Kidney (tissue), 14 donors: ENCODE data around the gene SP4. TPM values are rescaled to one million over a fixed set of nuclear protein-coding genes. Genes with fewer than 3 reads are reported as not detected.
A peak's percentile ranks its signal among the peaks of the same experiment; 100 is the strongest.
"Not testable (repeated sequence)": the region's sequence is repeated elsewhere in the genome, so short reads cannot be mapped to it uniquely, and the experiment has no call there.

Source experiments
- DNase-seq, 5 donors: peaks; one replicate each; pipeline ENCODE4 v3.0.0-alpha.2; 2013 to 2020
- FAIRE-seq: peaks from 2 replicates; lab custom pipeline; 2012; peaks lifted over from hg19 to GRCh38; lab: Jason Lieb, UNC
- H3K27ac ChIP-seq, 2 donors: one replicate each; pipeline ENCODE4 v1.7.0; 2013; ENCODE audit warnings: low read depth in 2 of 2, low read length in 2 of 2, inconsistent platforms in 1 of 2
- H3K27me3 ChIP-seq: one replicate; pipeline ENCODE4 v1.7.1; 2013; ENCODE audit warnings: low read length, inconsistent platforms; ENCODE audit not compliant: control insufficient read depth, insufficient read depth
- H3K36me3 ChIP-seq, 3 donors: one replicate each; pipeline versions ENCODE4 v1.7.0 to v1.7.1; 2013; ENCODE audit warnings: low read length in 3 of 3, control low read depth in 1 of 3, inconsistent platforms in 1 of 3; ENCODE audit not compliant: insufficient read depth in 3 of 3, control insufficient read depth in 2 of 3
- H3K4me1 ChIP-seq, 3 donors: one replicate each; pipeline versions ENCODE4 v1.7.0 to v1.7.1; 2013; ENCODE audit warnings: low read length in 3 of 3, inconsistent platforms in 1 of 3, low read depth in 1 of 3; ENCODE audit not compliant: control insufficient read depth in 2 of 3, insufficient read depth in 2 of 3
- H3K4me3 ChIP-seq, 3 donors: one replicate each; pipeline versions ENCODE4 v1.7.0 to v1.8.1; 2013; ENCODE audit warnings: low read length in 3 of 3, control low read depth in 1 of 3, inconsistent platforms in 1 of 3
- H3K9ac ChIP-seq, 3 donors: one replicate each; pipeline versions ENCODE4 v1.7.0 to v1.7.1; 2013; ENCODE audit warnings: low read length in 3 of 3, control low read depth in 1 of 3, inconsistent platforms in 1 of 3
- H3K9me3 ChIP-seq, 3 donors: one replicate each; pipeline versions ENCODE4 v1.7.0 to v1.7.1; 2013; ENCODE audit warnings: low read length in 3 of 3, control low read depth in 1 of 3, inconsistent platforms in 1 of 3; ENCODE audit not compliant: control insufficient read depth in 2 of 3, insufficient read depth in 1 of 3
- CTCF ChIP-seq: IDR thresholded peaks from 3 replicates; pipeline ENCODE4 v1.5.1; 2012; ENCODE audit warnings: mild to moderate bottlenecking, moderate library complexity, borderline replicate concordance; ENCODE audit not compliant: insufficient read depth; ENCODE audit errors: extremely low read depth
- intact Hi-C: fragments of 100-400 bp; cut with DNase I; formaldehyde crosslinking; loops from one replicate; pipeline ENCODE4 v1.11.1; 2022
- polyA plus RNA-seq: library from polyadenylated mRNA; stranded (reverse); fragments of 350-450 nt; fragmentation: Illumina TruSeq; extraction: RNeasy Lipid Tissue Mini Kit (QIAGEN cat#74804); gene quantifications from one replicate; pipeline ENCODE4 v1.2.3, GENCODE V29; 2014; ENCODE audit warnings: low read depth, low replicate concordance; ENCODE audit not compliant: insufficient read depth
- total RNA-seq: library from RNA; stranded (reverse); fragmentation: NEBNext Ultra II Directional; extraction: Animal tissue kit (Norgen Biotek cat#: 25700); gene quantifications from one replicate; pipeline ENCODE4 v1.2.1, GENCODE V29; 2021
- donor health status: control.
- donor health status: control.
- donor health status: control.
- donor health status: control.
- donor health status: control.
- donor health status: DM: yes; HTN: yes; CAD: no.
- donor health status: Normal renal cell carcinoma (clear cell type).

The SP4 gene
- total and polyA plus RNA-seq, 2 donors from 2014 or later = 1.2 to 11.2 TPM

GRCh38 chr7:21514062-21514461 lies 86.2 kb downstream of the SP4 start:
- no peaks in the 10 kb centered on the region for H3K27me3 ChIP-seq
- no peak for FAIRE-seq
- no peak overlapping the region for H3K27ac ChIP-seq
- TF ChIP-seq CTCF = no peak
- no peaks in the 10 kb centered on the region for H3K9me3 ChIP-seq
- peak in 2 of 5 donors; percentile 17 to 54 for DNase-seq
- intact Hi-C loops = no loop called here
- no peak overlapping the region for H3K9ac ChIP-seq
- H3K36me3 ChIP-seq = no peaks in the 10 kb centered on the region
- no peaks in the 10 kb centered on the region for H3K4me1 ChIP-seq
- no peak overlapping the region for H3K4me3 ChIP-seq

- H3K27me3 ChIP-seq = no peaks in the 10 kb centered on the region
- intact Hi-C loops = no loop called here
- TF ChIP-seq CTCF = no peak
- no peaks in the 10 kb centered on the region for H3K4me1 ChIP-seq
- FAIRE-seq (no peak), DNase-seq (no peak)
- H3K9me3 ChIP-seq = no peaks in the 10 kb centered on the region
- H3K9ac ChIP-seq = no peak overlapping the region
- no peak overlapping the region for H3K27ac ChIP-seq
- no peak overlapping the region for H3K4me3 ChIP-seq
- no peaks in the 10 kb centered on the region for H3K36me3 ChIP-seq
Observed at GRCh38 chr7:21524680-21525079, 96.8 kb downstream of the SP4 start.

- TF ChIP-seq CTCF = peak; percentile 6
- no peaks in the 10 kb centered on the region for H3K27me3 ChIP-seq
- intact Hi-C loops = no loop called here
- H3K27ac ChIP-seq = no peak overlapping the region
- H3K4me1 ChIP-seq = no peaks in the 10 kb centered on the region
- H3K36me3 ChIP-seq = no peaks in the 10 kb centered on the region
- no peak overlapping the region for H3K4me3 ChIP-seq
- no peak overlapping the region for H3K9ac ChIP-seq
- no peaks in the 10 kb centered on the region for H3K9me3 ChIP-seq
- FAIRE-seq = no peak
- no peak for DNase-seq
Observed at GRCh38 chr7:21526007-21526406, 98.1 kb downstream of the SP4 start.

GRCh38 chr7:21526448-21526847 lies 98.6 kb downstream of the SP4 start:
- FAIRE-seq = no peak
- Histone ChIP-seq H3K9me3 (no peaks in the 10 kb centered on the region), H3K4me1 (no peaks in the 10 kb centered on the region), H3K4me3 (no peak overlapping the region), H3K27ac (no peak overlapping the region), H3K36me3 (no peaks in the 10 kb centered on the region), H3K27me3 (no peaks in the 10 kb centered on the region), H3K9ac (no peak overlapping the region)
- no peak for TF ChIP-seq CTCF
- intact Hi-C loops = no loop called here
- no peak for DNase-seq

GRCh38 chr7:21532485-21532884 lies 104.6 kb downstream of the SP4 start:
- H3K4me1 ChIP-seq, H3K9me3 ChIP-seq, FAIRE-seq, DNase-seq, H3K27ac ChIP-seq, H3K36me3 ChIP-seq, H3K4me3 ChIP-seq, H3K27me3 ChIP-seq, H3K9ac ChIP-seq, intact Hi-C loops: not testable (repeated sequence)

GRCh38 chr7:21533646-21534045 lies 105.8 kb downstream of the SP4 start:
- H3K36me3 ChIP-seq, intact Hi-C loops, H3K9me3 ChIP-seq, H3K27ac ChIP-seq, H3K4me1 ChIP-seq, H3K4me3 ChIP-seq, H3K27me3 ChIP-seq, DNase-seq, H3K9ac ChIP-seq, FAIRE-seq: not testable (repeated sequence)
